ENCODE data around the gene RNF213. TPM values are rescaled to one million over a fixed set of nuclear protein-coding genes. Genes with fewer than 3 reads are reported as not detected.

The RNF213 gene
- total RNA-seq, 3 donors from 2014 or later, result 96.0 to 111 (median 101) TPM

GRCh38 chr17:80262775-80263244, 2.2 kb downstream of the RNF213 start:
- TF ChIP-seq POLR2AphosphoS5 (IDR thresholded peaks at IDR 0.05), result no peak
- TF ChIP-seq CTCF (IDR thresholded peaks at IDR 0.05), result no peak
- no peak for TF ChIP-seq POLR2A (IDR thresholded peaks at IDR 0.05)
- H3K36me3 ChIP-seq, result no peaks in the 10 kb centered on the region
- intact Hi-C loops (cut with DNase I; ENCODE audit: low total_unique reads), result no loop called here
- H3K4me3 ChIP-seq, result peak overlapping the region; percentile 27 to 62 (median 47)
- peaks cover 15 to 16% of the 10 kb centered on the region in 2 donors for H3K4me1 ChIP-seq
- no peak for DNase-seq (ENCODE audit: low spot score in 2 of 2)
- peak overlapping the region; percentile 95 to 99 for H3K27ac ChIP-seq
- H3K9me3 ChIP-seq, result no peaks in the 10 kb centered on the region
- H3K27me3 ChIP-seq, result no peaks in the 10 kb centered on the region

GRCh38 chr17:80263253-80264204, 2.9 kb downstream of the RNF213 start:
- peaks cover 15 to 16% of the 10 kb centered on the region in 2 donors for H3K4me1 ChIP-seq
- intact Hi-C loops (cut with DNase I; ENCODE audit: low total_unique reads), result no loop called here
- DNase-seq (ENCODE audit: low spot score in 2 of 2), result peak; percentile 82 to 86

GRCh38 chr17:80264205-80265075, 3.8 kb downstream of the RNF213 start:
- H3K27ac ChIP-seq, result peak overlapping the region; percentile 95 to 99
- intact Hi-C loops (cut with DNase I; ENCODE audit: low total_unique reads), result no loop called here
- TF ChIP-seq POLR2A (IDR thresholded peaks at IDR 0.05) (no peak), CTCF (IDR thresholded peaks at IDR 0.05) (no peak), POLR2AphosphoS5 (IDR thresholded peaks at IDR 0.05) (no peak)
- no peaks in the 10 kb centered on the region for H3K27me3 ChIP-seq
- H3K36me3 ChIP-seq, result no peaks in the 10 kb centered on the region
- no peaks in the 10 kb centered on the region for H3K9me3 ChIP-seq
- H3K4me1 ChIP-seq, result peaks cover 15 to 16% of the 10 kb centered on the region in 2 donors
- peak overlapping the region; percentile 27 to 62 (median 47) for H3K4me3 ChIP-seq
- no peak for DNase-seq (ENCODE audit: low spot score in 2 of 2)

More at GRCh38 chr17:80263253-80264204, 2.9 kb downstream of the RNF213 start:
- Histone ChIP-seq H3K36me3 (no peaks in the 10 kb centered on the region), H3K27ac (peak overlapping the region; percentile 95 to 99), H3K9me3 (no peaks in the 10 kb centered on the region), H3K4me3 (peak overlapping the region; percentile 27 to 62 (median 47)), H3K27me3 (no peaks in the 10 kb centered on the region)
- TF ChIP-seq CTCF (IDR thresholded peaks at IDR 0.05) (no peak), POLR2AphosphoS5 (IDR thresholded peaks at IDR 0.05) (peak in 1 of 3 donors; percentile 19), POLR2A (IDR thresholded peaks at IDR 0.05) (no peak)

- no peaks in the 10 kb centered on the region for H3K36me3 ChIP-seq
- H3K27me3 ChIP-seq, result no peaks in the 10 kb centered on the region
- no peaks in the 10 kb centered on the region for H3K9me3 ChIP-seq
- intact Hi-C loops (cut with DNase I; ENCODE audit: low total_unique reads), result no loop called here
- no peak overlapping the region for H3K27ac ChIP-seq
- peaks cover 11 to 16% of the 10 kb centered on the region in 2 donors for H3K4me1 ChIP-seq
- no peak overlapping the region for H3K4me3 ChIP-seq
- no peak for TF ChIP-seq POLR2AphosphoS5 (IDR thresholded peaks at IDR 0.05)
- TF ChIP-seq CTCF (IDR thresholded peaks at IDR 0.05), result no peak
- no peak for TF ChIP-seq POLR2A (IDR thresholded peaks at IDR 0.05)
- DNase-seq (ENCODE audit: low spot score in 2 of 2), result no peak
Measured at GRCh38 chr17:80265205-80266068, 4.8 kb downstream of the RNF213 start.
